Measurements from ENCODE around the gene RAN. TPM values are rescaled to one million over a fixed set of nuclear protein-coding genes. Genes with fewer than 3 reads are reported as not detected.

Gene RAN
- polyA plus RNA-seq, 3 donors, result 148 to 380 (median 255) TPM

GRCh38 chr12:130917607-130918006 lies 45.7 kb downstream of the RAN start:
- 86 to 95% (median 92%) methylated on average over 13 of the region's 13 CpGs for WGBS, 3 donors
- no peak overlapping the region for H3K27ac ChIP-seq (ENCODE audit: low read depth, low read length)

DNA sequence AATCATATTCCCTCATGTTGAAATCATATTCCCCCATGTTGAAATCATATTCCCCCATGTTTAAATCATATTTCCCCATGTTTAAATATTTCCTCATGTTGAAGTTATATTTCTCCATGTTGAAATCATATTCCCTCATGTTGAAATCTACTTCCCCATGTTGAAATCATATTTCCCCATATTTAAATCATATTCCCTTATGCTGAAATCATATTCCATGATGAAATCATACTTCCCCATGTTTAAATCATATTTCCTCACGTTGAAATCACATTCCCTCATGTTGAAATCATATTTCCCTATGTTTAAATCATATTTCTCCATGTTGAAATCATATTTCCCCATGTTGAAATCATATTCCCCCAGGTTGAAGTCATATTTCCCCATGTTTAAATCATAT lies 47.2 kb downstream of the RAN start:
- WGBS, 3 donors, result 41 to 45% (median 43%) methylated on average over 1 of the region's 1 CpG
- H3K27ac ChIP-seq (ENCODE audit: low read depth, low read length), result no peak overlapping the region

DNA sequence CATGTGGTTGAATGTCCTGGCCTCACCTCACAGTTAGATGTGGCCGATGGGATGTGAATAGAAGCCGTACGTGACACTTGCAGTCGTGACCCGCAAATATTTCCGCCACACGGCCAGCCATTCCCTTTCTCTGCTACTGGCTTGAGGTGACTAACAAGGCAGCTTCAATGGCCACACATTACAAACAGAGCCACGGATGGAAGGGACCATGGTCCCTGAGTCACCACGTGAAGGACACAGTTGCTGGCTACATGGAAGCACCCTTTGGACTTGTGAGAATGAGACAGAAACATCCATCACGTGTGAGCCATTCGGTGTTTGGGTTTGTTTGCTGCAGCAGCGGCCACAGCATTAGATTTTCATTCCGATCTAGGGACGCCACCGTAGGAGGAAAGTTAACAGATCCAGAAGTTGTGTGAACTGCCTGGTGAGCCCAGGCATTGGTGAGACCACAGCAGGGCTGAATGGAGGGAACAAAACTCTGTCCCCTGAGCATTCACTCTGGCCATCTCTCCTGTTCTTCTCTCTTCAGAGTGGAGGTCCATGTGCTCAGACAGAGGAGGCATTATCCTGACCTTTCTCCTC lies 48.3 kb downstream of the RAN start:
- H3K27ac ChIP-seq (ENCODE audit: low read depth, low read length), result no peak overlapping the region
- 71 to 81% (median 73%) methylated on average over 15 of the region's 15 CpGs for WGBS, 3 donors

DNA sequence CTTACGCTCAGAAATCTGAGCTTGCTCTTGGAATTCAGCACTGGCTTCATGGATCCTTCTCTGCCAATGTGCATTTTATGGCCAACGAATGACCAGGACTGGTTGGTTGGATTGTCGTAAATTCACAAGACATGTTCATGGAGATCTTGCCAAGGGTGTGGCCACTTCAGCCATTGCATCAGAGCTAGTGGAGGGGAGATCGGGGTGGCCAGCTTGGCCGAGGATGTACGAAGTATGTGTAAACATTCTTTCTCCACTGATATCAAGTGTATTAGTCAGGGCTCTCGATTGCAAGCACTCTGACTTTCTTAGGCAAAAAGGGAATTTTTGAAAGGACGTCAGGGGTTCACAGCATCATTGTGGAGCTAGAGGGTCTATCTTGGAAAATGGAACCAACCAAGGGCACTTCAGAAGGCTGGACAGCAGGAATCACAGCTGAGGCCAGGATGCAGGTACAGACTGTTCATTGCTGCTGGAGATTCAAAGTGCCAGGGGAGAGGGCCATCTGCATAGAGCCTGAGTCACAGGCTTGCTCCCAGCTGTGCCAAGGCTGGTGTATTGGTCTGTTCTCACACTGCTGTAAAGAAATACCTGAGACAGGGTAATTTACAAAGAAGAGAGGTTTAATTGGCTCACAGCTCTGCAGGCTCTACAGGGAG lies 49.0 kb downstream of the RAN start:
- 45 to 48% (median 46%) methylated on average over 8 of the region's 8 CpGs for WGBS, 3 donors
- no peak overlapping the region for H3K27ac ChIP-seq (ENCODE audit: low read depth, low read length)

DNA sequence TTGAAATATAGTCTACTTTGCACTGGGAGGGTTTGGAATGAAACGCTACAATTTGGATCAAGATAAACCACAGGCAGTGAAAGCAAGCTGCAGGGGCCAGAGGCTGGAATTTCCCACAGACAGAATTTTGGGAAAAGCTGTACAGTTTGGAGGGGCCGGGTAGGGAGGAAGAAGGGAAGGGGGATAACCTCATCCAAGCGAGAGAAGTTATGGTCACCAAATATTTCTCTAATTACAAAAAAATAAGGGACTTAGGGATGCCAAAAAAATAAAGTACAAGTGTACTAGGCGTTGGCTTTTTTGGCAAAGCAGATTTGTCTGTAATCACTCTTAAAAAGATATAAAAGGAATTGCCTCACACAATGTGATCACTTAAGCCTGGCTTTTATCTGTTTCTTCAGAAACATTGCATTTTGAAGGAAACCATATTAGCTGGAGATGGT lies 50.7 kb downstream of the RAN start:
- no peak overlapping the region for H3K27ac ChIP-seq (ENCODE audit: low read depth, low read length)
- WGBS, 3 donors, result 43 to 48% (median 48%) methylated on average over 4 of the region's 4 CpGs

GRCh38 chr12:130924966-130925665 lies 53.2 kb downstream of the RAN start:
- no peak overlapping the region for H3K27ac ChIP-seq (ENCODE audit: low read depth, low read length)
- WGBS, 3 donors, result 78 to 82% (median 81%) methylated on average over 23 of the region's 23 CpGs

- H3K27ac ChIP-seq (ENCODE audit: low read depth, low read length), result no peak overlapping the region
- WGBS, 3 donors, result 71 to 78% (median 76%) methylated on average over 7 of the region's 7 CpGs
Measured at GRCh38 chr12:130925666-130926015, 53.8 kb downstream of the RAN start.

Other genes with a start within 250 kb of the RAN start
- 1 to 10 TPM in 2 of 3 donors, under 1 TPM in 1; 0.49 to 1.7 (median 1.1) TPM for gene RIMBP2, start 155.8 kb upstream of the RAN start, polyA plus RNA-seq
- gene STX2, start 32.8 kb upstream of the RAN start, polyA plus RNA-seq, result 10 to 100 TPM in 2 of 3 donors, 1 to 10 TPM in 1; 5.4 to 14.8 (median 10.9) TPM
- gene ADGRD1, start 81.8 kb downstream of the RAN start, polyA plus RNA-seq, result 10 to 100 TPM in 2 of 3 donors, 1 to 10 TPM in 1; 3.3 to 11.0 (median 10.3) TPM